T-helper 1 cell treated with Interleukin-12 subunit alpha and Interleukin-12 subunit beta and Interleukin-4 antibody, amounts not matched to agents 30 ng/mL and 1 ng/mL, for 36 hours (primary cell): ENCODE results near the gene MYO1E. TPM values are rescaled to one million over a fixed set of nuclear protein-coding genes. Genes with fewer than 3 reads are reported as not detected.

ENCODE experiments used
- intact Hi-C: fragments of 100-400 bp; cut with micrococcal nuclease; formaldehyde crosslinking; loops from one replicate; pipeline ENCODE4 v1.15.1; 2024
- total RNA-seq: library from RNA; stranded (reverse); gene quantifications from 2 replicates; pipeline ENCODE4 v1.2.3, GENCODE V29; 2022

Gene MYO1E
- total RNA-seq, 1 donor from 2014 or later: 37.0 TPM

DNA sequence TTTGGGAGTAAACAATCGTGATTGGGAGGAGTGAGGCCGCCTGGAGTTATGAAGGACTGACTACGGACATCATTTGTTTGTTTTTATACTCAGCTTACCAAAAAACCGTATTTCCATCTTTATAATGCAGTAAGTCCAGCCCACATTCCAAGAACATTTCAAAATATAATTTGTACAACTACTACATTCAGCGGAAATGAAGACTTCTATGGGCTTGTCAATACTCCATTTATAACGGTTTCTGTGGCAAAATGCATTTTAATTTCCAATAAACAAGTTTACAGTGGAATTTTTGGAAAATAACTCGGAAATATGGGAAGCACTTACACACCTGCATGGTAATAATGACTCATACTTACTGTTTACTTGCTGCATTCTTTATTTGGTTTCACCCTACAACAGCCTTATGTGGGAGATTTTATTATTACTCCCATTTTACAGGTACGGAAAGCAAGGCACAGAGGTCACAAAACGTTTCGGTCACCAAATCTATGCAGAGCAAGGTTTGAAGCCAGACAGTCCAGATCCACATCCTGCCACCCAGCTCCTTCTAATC lies 103.7 kb downstream of the MYO1E start:
- intact Hi-C loops: no loop called here

DNA sequence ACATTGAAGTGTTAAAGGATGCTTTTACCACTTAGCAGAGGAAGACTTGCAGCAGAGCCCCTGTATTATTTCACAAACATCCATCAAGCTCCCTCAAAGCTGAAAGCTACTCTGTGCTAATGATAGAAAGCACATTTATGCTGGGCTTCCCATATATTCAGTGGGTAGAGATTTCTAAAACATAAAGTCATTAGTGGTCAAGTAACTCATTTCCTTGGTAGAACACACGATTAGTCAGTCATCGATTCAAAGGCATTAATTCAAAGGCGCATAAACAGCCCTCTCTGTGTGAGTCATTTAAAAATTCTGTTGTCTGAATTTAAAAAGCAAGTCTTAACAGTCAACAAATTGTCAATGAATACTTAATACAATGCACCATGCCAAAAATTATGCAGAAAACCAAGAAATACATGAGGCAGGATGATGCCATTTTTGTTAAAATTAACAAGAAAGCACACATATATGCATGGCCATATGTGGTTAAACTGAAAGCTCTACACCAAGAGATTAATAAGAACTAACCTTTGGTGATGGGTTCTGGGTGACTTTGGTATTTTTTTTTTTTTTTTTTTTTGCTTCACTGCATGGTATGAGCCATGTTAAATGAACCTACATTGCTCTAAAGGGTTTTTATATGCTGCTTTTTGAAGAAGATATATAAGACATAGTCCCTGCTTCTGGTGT lies 104.4 kb downstream of the MYO1E start:
- intact Hi-C loops: no loop called here

DNA sequence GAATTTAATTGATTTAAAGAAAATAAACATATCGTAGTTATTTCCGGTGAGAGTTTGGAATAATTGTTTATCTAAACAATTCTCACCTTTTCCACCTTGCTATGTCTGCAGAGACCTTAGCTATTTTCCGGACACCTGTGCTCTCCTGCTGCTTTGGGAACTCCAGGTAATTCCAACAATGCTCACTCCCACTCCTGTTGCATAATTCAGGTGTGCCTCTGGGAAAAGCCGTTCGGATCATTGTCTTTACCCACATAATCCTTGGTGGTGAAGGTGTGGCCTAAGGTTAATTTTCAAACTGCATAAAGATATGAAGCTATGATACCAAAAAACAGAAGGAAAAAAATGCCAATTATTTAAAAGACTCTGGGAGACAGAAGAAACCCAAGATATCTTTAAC lies 106.6 kb downstream of the MYO1E start:
- intact Hi-C loops: no loop called here

DNA sequence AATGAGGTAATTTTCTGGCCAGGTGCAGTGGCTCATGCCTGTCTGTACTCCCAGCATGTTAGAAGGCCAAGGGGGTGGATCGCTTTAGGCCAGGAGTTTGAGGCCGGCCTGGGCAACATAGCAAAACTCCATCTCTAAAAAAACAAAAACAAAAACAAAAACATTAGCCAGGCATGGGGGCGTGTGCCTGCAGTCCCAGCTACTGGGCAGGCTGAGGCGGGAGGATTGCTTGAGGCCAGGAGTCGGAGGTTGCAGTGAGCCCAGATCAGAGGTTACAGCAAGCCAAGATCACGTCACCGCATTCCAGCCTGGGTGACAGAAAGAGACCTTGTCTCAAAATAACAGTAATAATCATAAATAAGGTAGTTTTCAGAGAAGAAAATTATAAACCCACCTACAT lies 110.4 kb downstream of the MYO1E start:
- intact Hi-C loops: no loop called here

DNA sequence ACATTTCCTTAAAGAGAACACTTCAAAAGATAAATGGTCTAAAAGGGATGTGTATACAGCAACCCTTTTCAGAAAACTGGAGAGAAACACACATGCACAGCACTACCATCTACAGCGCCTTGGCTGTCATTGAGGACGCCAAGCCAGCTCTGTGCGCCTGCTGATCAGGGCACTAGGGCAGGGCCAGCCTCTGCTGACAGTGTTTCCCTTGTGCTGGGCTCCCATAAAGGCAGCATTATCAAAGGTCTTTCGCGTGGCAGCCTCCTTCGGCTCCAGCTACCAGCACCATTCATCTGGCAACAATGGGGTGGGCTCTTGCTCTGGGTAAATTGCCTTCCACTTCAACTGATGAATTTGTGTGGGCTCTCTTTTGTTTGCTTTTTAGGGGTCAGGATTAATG lies 112.6 kb downstream of the MYO1E start:
- intact Hi-C loops: no loop called here

DNA sequence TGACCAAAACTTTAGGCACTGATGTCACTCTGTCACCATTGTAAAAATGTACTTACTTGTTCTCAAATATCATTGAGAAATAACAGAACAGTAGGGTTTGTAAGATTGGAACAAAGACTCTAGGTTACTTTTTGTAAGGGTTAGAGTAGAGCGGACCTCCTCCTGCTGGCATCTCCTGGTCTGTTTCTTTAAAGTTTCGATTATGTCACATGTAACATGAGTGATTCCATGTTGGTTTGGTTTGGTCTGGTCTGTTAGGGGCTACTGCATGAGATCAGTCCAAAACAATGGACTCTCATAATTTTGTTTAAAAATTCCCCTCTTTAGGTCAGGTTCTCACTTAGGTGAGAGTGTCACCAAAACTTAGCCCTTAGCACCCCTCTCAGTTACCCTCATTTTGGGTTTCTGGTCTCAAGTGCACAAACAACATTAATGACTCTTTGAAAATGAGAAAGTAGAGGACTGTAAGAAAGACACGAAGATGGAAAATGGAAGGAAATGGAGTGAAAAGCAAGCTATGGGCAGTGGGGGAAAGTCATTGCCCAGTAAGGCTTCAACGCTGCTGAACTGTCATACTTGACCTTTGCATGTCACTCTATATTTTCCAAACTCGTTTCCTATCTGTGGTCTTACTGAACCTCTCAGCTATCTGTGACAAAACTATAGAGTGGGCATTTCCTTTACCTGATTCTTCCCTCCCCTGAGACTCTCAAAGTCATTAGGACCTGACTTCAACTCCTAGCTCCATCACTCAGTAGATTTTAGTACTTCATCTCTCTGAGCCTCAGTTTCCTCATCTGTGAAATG lies 113.3 kb downstream of the MYO1E start:
- intact Hi-C loops: no loop called here

DNA sequence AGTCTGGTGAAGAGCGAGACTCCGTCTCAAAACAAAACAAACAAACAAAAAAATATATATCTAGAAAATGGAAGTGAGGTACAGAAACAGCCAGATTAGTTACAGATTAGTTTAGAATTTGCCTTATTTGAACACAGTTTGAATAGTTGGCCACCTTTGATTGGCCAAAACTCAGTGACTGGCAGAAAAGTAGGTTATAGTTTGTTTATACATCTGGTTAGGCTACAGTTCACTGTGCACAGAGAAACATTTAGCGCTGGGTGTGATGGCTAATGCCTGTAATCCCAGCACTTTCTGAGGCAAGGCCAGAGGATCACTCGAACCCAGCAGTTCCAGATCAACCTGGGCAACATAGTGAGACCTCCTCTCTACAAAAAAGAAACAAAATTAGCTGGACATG lies 114.4 kb downstream of the MYO1E start:
- intact Hi-C loops: no loop called here

DNA sequence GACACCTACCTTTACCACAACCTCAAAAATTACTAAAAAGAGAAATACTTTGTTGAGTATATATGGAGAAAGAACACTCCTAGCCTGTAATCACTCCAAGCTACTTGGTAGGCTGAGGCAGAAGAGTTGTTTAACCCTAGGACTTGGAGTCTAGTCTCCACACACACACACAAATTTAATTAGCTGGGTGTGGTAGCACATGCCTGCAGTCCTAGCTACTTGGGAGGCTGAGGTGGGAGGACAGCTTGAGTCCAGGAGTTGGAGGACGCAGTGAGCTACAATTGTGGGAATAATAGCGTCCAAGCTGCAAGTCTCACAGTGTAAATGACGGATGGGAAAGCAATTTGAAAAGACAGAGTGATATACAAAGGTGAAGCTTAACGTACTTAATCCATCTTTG lies 115.5 kb downstream of the MYO1E start:
- intact Hi-C loops: loop anchor here (2.0 kb wide), 1 partner anchor 44 kb away; no protein-coding TSS in a partner anchor

DNA sequence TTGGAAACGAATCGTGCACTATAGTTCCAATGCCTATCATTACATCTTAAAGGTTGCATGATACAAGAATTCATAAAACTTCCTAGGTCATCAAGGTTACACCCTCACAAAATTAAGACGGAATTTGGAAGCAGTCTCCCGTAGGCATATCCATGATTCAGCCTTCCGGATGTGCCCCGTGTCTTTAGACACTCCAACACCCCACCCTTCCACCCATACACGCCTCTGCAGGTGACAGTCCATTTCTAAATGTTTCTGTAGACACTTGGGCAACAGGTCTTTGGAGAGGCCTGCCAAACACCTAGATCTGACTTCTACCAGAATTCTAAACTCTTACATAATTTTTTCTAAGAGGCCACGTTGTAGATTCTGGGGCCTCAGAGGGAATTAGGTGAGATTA lies 116.2 kb downstream of the MYO1E start:
- intact Hi-C loops: loop anchor here (1.0 to 2.0 kb wide), 2 partner anchors 18 to 44 kb away; no protein-coding TSS in a partner anchor

DNA sequence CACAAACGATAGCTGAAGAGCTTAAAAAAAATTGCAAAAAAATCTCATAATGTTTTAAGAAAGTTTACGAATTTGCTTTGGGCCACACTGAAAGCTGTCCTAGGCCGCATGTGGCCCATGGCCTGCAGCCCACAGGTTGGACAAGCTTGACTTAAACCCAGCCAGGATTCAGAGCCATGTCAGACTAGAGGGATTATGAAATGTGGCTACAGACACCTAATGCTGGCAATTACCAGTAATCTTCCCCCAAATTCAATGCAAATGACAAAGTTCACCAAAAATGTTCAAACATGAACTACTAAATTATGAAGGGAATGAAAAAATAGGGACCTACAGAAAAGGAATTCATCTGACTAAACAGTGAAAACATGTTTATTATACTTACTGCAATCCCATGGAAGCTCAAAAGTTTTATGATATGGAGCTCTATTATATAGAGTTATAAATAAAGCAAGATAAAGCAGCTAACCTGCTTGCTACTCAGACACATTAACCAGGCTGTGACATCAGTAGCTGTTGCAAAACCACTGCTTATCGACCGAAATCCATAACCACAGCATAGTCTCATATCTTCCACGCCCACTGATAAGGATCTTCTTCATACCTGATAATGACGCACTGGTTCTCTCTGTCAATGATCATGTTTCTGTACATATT lies 116.9 kb downstream of the MYO1E start:
- intact Hi-C loops: loop anchor here (1.0 to 2.0 kb wide), 2 partner anchors 18 to 45 kb away; no protein-coding TSS in a partner anchor

DNA sequence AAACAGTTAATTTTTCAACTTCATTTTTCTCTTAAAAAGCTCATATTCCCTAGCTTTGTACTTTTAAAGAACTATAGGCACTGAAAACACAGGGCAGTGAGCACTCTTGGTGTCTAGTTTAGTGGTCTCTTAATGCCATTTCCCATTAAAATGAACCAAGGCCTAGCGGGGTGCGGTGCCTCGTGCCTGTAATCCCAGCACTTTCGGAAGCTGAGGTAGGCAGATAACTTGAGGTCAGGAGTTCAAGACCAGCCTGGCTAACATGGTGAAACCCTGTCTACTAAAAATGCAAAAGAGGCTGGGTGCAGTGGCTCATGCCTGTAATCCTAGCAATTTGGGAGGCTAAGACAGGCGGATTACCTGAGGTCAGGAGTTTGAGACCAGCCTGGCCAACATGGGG lies 120.5 kb downstream of the MYO1E start:
- intact Hi-C loops: no loop called here

DNA sequence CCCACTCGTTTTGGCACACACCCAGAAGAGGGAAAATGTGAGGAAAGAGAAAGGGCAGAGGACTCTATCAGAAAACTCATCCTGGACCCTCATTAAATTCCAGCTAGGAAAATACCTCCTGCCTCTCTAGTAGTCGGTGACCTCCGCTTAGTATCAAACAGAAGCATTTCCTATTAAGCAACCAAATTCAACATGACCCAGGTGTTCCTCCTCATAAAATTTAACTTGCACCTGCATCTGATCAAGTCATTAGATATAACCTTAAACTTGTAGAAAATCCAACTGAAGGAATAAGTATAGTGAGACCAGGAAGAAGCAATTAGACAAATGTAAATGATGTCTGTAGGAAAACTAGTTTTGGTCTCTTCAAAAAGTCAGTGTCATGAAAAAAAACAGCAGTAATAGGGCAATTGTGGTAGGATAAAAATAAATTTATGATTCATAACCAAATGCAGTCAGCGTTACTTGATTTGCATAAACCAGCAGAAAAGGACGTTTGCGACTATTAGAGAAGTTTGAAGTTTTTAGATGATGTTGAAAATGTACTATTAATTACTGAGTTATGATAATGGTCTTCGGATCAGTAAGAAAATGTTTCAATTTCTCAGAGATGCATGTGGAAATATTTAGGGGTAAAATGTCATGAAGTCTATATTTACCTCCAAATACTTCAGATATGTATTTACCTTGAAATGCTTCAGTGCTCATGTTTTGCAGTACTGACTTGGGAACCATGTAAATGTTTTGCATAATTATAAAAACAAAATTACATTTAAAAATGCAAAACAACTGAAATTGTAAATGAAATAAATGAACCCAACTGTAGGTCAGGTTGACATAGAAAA lies 121.4 kb downstream of the MYO1E start:
- intact Hi-C loops: no loop called here

DNA sequence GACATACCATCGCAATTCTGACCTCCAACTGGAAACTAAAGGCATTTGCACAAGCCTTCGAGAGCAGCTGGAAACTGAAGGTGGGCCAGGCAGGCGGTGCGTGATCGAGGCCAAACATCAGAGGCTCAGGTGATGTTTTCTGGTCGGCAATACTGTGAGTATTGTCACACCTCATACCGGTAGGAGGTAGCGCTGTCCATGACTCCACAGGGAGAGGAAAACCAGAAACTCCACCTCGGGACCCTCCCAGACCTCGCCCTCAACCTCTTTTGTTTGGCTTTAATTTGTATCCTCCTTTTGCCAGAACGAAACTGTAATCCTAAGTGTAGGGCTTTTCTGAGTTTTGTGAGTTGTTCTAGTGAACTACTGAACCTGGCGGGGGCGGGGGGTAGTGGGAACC lies 122.4 kb downstream of the MYO1E start:
- intact Hi-C loops: no loop called here

DNA sequence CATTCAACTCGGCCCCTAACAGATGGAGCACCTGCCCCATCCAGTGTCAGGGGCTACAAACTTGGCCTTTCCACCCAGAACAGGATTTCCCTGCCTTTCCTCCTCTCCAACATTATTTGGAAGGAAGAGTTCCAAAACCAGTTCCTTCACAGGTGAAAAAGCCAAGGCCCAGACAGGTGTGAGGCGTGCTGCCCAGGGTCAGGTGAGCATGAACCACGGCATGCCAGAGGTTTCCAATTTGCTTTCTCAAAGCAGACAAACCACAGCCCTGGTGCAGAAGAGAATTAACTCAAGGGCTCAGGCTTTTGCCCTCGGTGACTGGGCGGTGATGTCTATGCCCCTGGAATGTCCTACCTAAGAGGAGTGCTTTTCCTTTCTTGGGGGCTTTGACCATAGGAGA lies 122.9 kb downstream of the MYO1E start:
- intact Hi-C loops: loop anchor here (5.0 to 10.0 kb wide), 2 partner anchors 187 to 295 kb away; partner anchors contain the start of gene FAM81A

DNA sequence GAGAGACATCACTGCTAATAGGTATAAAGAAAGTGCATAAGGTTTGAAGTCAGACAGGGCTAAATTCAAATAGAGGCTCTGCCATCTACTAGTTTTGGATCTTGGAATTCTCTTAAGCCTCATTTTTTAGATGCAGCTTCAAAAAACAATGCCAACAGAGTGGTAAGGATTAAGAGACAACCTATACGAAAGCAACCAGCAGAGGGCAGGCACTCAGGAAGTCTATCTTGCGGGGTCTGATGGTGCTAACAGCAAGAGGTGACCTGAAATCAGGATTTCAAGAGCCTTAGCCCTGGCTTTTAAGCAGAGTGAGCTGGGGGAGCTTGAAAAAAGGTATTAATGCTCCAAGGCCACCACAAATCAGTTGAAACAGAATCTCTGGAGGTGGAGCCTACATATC lies 125.3 kb downstream of the MYO1E start:
- intact Hi-C loops: loop anchor here (1.0 to 10.0 kb wide), 8 partner anchors 27 to 293 kb away; partner anchors contain the start of genes FAM81A and MYO1E

DNA sequence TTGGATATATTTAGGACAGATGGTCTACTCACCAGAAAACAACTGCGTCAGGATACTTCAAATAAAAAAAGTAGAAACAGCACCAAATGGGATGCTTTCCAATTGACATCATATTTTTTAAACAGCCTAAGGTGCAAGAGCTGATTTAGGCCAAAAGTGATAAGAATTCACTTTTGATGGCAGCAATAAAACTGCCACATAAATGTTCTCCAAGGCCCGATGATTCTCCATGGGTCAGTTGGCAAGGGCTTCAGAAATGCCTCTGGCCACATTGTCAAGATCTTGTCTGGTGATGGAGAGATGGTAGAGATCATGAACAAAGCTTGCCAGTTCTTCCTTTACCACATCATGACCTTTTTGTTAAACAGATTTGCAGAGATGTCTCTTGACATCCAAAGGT lies 127.1 kb downstream of the MYO1E start:
- intact Hi-C loops: loop anchor here (5.0 to 10.0 kb wide), 2 partner anchors 192 to 291 kb away; partner anchors contain the start of gene FAM81A

DNA sequence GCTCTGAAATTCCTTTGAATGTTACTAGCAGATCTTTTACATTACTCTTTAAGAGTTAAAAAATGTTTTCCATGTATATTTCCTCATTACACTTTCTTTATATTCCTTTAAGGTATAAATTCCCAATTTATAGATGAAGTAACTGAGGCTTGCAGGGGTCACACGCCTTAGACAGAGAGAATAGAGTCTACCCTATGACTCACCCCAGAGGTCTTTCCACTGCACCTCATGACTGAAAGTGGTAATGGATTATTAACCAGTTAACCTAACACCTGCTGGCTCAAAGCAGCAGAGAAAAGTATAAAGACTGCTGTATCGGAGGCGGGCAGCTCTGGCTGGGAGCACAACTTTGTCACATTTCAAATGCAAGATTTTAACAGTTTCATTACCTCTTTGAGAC lies 128.3 kb downstream of the MYO1E start:
- intact Hi-C loops: loop anchor here (10.0 kb wide), 1 partner anchor 290 kb away; no protein-coding TSS in a partner anchor

DNA sequence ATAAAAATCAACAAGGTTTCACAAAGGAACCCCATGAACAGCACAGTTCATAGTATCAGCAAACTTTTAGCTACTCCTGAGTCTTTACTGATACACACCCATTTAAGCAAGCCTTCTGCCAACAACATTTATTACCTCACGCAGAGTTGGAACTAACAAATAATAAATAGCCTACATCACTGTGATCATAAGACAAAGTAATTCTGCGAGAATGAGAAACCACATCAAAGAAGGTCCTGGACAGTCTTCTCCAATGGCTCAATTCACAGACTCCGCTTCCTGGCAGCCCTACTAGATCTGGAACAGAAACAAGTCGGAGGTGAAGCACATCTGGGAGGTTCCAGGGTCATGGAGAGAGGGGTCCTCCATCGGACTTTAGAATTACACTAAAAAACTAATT lies 129.0 kb downstream of the MYO1E start:
- intact Hi-C loops: loop anchor here (10.0 kb wide), 1 partner anchor 289 kb away; no protein-coding TSS in a partner anchor

DNA sequence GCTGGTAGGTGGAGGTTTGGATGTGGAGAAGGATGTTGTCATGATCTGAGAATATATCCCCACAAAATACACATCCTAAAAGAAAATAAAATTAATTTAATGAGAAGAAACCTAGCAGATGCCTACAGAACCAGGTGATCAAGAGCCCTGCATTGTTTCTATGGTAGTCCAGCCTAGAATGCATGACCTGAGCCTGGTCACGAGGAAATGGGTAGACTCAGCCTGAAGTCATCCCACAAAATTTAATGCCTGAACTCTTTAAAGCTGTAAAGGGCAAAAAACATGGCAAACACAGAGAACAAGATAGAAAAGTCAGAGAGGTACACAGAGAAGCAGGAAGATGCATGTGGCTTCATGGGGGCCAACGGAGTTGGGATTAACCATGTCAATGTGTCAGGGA lies 130.0 kb downstream of the MYO1E start:
- intact Hi-C loops: loop anchor here (10.0 kb wide), 1 partner anchor 288 kb away; no protein-coding TSS in a partner anchor

DNA sequence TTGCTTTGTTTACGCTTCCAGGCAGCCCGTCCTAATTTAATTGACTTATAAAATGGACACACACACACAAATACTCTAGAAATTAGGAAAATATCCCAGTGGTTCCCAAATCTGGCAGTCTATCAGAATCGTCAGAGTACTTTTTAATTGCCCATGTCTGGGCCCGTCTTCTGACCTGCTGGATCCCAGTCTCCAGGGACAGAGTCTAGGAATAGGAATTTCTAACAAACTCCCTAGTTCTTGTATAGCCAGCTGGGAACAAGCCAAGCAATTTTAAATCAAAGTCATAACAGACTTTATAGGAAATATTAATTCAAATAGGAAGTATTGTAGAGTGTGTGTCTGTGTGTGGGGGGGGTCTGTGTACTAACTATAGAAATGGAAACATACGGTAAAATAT lies 132.6 kb downstream of the MYO1E start:
- intact Hi-C loops: loop anchor here (10.0 kb wide), 1 partner anchor 285 kb away; no protein-coding TSS in a partner anchor
